Measurements from ENCODE around the gene FAM124A.

Gene FAM124A

GRCh38 chr13:51221108-51221507, 1.1 kb upstream of the FAM124A start:
- DNase-seq (ENCODE audit: low read depth) = no peak

- DNase-seq (ENCODE audit: low read depth) = no peak
Observed at GRCh38 chr13:51221674-51222036, 543 bp upstream of the FAM124A start.

GRCh38 chr13:51222686-51223559, 725 bp downstream of the FAM124A start:
- no peak for DNase-seq (ENCODE audit: low read depth)

DNA sequence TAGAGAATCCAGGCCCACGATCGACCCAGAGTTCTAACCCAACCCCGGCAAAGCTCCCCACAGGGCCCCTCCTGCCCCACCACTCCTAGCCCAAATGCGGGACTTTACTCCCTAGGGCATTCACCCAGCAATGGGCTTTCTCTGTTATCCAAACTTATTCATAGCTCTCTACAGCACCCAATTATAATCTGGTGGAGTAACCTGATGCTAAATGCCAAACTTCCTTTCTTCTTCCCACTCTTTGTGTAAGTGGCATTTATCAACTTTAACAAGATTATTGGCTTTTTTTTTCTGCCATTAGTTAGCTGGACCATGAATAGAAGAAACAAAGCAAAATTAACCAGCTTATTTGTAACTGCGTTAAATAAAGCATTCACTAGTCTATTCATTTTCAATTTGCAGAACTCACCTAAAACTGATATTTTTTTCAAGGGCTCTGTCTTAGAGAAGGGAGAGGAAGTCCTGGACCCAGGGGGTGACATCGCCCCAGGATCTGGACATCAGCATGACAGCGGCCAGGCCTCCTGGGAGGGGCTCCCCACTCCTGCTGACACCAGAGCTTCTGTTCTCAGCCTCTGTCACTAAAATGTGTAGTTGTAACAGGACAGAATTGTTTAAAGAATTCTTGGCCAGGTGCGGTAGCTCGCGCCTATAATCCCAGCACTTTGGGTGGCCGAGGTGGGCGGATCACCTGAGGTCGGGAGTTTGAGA, 1.5 kb downstream of the FAM124A start:
- DNase-seq (ENCODE audit: low read depth) = no peak

DNA sequence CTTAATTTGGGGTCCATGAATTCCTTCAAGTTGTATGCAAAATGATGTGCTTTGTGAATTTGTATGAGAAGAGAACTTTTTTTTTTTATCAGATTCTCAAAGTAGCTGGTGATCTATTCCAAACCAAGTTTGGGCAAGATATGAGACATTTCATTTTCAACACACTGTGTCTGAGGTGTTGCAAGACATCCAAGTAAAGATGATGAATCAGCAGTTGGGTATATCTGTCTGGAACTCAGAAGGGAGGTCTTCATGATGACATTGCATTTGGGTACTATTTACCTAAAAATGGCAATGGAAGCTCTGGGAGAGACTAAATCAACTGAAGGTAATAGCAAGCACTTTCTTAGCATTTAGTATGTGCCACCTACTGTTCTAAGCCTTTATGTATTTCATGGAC, 2.8 kb downstream of the FAM124A start:
- DNase-seq (ENCODE audit: low read depth) = no peak

DNA sequence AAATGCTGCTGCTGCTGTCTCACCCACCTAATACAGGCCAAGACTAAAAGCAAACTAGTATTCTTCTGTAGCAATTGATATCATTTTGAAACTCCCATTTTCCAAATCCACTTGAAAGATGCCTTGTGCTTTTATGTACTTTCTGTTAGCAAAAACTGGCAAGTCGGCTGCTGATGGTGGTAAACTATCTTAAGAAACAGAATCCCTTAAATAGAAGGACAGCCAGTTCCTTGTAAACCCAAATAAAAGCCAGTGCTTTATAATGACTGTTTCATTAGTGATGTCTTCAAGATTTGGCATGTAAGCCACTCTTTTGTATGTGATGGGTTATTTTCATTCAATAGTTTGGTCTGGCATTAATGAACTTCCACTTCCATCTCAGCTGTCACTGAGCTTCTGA, 5.2 kb downstream of the FAM124A start:
- no peak for DNase-seq (ENCODE audit: low read depth)

DNA sequence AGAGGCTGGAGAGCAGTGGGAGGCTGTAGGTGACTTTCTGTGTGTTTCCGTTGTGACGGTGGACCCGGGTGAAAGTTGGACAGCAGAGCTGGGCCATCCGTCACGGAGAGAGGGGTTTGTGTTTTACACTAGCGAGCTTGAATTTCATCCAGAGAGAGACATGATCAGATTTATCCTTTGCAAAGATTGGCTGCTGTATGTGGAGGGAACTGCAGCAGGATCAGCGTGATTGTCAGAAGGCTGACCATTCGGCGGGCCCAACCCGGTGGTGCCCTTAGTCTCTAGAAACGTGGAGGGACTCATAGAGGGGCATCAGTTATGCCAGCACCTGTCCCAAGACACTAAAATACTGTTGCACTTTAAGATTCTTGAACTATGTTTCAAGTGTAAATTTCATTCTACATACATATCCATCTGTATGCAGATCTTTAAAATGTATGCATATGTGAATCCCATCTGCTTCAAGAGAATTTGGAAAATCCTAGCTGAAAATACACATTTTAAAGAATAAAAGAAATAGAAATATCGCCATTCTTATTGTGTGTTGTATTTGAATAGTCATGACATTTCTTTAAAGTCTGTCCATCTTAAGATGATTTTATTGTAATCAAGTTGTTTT, 7.0 kb downstream of the FAM124A start:
- no peak for DNase-seq (ENCODE audit: low read depth)

DNA sequence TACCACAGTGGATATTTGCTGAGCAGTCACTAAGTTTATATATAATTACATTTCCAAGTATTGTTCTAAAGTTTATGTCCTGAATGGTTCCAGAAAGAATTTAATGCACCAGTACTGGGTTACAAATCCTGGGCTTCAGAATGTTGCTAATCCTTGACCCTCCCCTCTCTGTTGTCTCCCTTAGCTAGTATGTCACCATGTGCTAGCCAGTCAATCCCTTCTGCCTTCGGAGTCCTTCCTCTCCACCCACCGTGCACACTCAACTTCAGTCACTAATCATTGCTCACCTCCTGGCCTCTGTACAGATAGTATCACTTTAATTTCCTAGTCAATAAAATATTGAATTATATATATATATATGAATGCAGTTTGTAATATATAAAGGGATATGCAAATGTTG, 7.5 kb downstream of the FAM124A start:
- DNase-seq (ENCODE audit: low read depth) = no peak

GRCh38 chr13:51230477-51231105, 8.4 kb downstream of the FAM124A start:
- DNase-seq (ENCODE audit: low read depth) = no peak

DNA sequence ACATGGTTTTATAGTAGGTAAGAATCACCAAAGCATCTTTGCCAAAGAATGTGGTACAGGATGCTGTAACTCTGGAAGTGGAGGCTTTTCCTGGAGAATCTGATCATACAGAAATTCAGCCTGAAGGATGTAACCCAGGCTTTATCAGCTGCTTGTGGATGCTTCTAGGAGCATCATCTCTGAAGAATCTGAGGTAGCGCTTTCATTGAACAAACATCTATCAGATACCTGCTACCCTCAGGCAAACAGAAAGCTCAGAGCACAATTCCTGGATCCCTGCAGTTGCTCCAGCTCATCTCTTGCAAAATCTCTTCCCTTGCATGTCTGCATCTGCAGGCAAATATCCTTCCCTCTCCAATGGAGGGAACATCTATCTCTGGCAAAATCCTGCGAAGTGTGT, 9.3 kb downstream of the FAM124A start:
- no peak for DNase-seq (ENCODE audit: low read depth)

DNA sequence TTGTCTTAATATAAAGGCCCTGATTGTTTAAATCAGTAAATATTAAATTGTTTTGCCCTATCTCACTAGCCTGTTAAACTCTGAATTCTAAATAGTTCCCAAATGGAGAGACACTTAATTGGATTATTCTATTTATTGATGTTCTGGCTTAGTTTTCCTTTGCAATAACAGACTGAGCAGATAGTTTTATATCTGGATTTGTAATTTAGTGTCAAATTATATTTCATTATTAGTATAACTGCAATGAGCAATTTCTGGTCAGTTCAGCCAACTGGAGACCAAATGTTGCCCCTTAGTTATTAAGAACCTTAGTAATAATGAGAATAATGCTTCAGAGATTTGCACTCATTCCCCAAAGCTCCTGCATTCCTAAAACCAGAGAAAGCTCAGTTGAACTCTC, 10.1 kb downstream of the FAM124A start:
- DNase-seq (ENCODE audit: low read depth) = no peak

DNA sequence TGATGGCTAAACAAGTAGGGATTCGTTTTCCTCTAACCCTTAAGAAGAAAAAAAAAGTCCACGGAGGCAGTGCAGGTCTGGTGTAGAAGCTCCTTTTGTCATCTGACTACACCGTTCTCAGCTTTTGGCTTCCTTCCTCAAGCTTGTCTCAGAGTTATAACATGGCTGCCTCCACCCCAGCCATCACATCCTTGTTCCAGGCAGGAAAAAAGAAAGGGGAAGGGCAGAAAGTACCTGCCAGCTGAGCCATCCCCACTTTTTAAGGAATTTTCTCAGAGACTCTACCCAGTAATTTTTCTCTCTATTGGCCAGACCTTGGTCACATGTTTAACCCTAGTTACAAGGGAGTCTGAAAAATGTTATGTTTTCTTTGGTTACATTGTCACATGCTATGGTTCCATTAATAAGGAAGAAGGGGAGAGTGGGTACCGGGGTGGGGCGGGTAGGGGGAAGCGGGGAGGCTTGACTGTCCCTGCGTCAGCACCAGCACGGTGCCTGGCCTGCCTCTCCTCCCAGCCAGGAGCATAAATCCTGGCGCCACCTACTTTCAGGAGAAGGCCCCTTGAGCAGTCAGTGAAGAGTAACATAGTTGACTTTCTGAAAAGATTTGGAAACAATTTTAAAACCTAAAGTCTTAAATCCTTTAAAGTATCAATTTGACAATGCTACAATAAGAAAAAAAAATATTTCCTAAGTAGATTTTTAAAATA, 11.1 kb downstream of the FAM124A start:
- DNase-seq (ENCODE audit: low read depth) = no peak

DNA sequence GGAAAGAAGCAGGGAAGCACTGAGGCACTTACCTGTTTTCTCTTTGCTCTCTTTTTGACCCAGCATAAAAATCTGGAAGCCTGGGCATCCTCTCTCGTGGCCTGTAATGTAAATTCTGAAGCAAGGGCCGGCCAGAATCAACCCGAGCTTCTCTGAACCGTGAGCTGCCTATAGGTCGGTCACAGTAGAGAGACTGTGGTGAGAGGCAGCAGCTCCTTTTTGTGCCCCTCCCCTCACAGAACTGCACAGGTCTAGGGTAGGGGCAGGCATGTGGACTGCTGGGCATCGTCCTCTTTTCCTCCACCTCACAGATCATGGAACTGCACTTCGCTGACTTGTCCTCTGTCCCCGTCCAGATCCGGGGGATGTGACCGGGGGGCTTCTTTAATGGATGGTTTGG, 12.5 kb downstream of the FAM124A start:
- DNase-seq (ENCODE audit: low read depth) = no peak

GRCh38 chr13:51235186-51235585, 13.0 kb downstream of the FAM124A start:
- no peak for DNase-seq (ENCODE audit: low read depth)

GRCh38 chr13:51235756-51236490, 13.7 kb downstream of the FAM124A start:
- DNase-seq (ENCODE audit: low read depth) = no peak

GRCh38 chr13:51236491-51236792, 14.2 kb downstream of the FAM124A start:
- DNase-seq (ENCODE audit: low read depth) = no peak

- no peak for DNase-seq (ENCODE audit: low read depth)
Observed at GRCh38 chr13:51237386-51237785, 15.2 kb downstream of the FAM124A start.

GRCh38 chr13:51237887-51238286, 15.7 kb downstream of the FAM124A start:
- no peak for DNase-seq (ENCODE audit: low read depth)

DNA sequence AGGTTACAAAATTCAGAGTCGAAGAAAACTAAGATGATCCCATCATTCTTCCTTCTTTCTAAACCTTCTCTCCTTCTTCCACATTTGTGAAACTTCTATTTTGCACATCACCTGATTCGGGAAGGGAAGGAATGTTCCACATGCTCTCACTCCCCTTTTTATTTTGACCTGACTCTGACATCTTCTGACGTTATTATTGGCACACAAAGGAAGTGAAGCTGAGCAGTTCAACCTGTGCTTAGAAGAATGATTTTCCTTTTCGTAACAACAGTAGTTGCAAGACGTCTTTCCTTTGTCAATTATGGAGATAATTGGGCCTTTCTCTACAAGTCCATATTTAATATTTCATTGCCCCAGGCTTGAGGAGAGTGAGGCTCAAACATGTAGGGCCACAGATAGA, 18.0 kb downstream of the FAM124A start:
- DNase-seq (ENCODE audit: low read depth) = no peak

GRCh38 chr13:51240958-51241357, 18.8 kb downstream of the FAM124A start:
- DNase-seq (ENCODE audit: low read depth) = no peak

DNA sequence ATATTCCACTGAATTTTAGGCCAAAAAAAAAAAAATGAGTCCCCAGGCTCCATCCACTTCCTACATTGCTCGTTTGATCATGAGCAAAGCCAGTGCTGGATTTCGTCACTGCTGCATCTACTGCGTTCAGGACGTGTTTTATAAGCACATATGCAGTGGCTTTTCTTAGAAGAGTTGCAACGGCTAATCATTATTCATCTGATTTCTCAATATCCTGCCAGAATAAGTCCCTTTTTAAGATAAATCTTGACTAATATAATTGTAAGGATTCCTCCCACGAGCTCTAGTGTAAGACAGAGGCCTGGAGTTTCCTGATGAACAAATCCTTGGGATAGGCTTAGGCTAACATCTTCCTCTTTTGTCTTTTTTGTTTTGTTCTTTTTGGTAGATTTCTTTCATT, 19.5 kb downstream of the FAM124A start:
- no peak for DNase-seq (ENCODE audit: low read depth)

GRCh38 chr13:51243227-51243626, 21.0 kb downstream of the FAM124A start:
- no peak for DNase-seq (ENCODE audit: low read depth)

Data from stimulated activated CD8-positive, alpha-beta memory T cell treated with anti-CD3 and anti-CD28 coated beads, Interleukin-12 subunit alpha, Interleukin-12 subunit beta, amount 100 ng/mL, for 1 hour (primary cell).